Esophagus squamous epithelium (tissue), 4 donors: ENCODE measurements around the gene ADGRG1.

Source experiments
- POLR2A ChIP-seq, 4 donors: fragments of 450-650 bp; IDR thresholded peaks; one replicate each; pipeline ENCODE4 v1.6.1; 2017; ENCODE audit warnings: antibody characterized with exemption in 4 of 4, mild to moderate bottlenecking in 4 of 4, moderate library complexity in 3 of 4
- TF ChIP-seq, protein P1 (sequence below), 6 experiments: fragments of 450-650 bp in 4 of 6; fragments of 200-600 bp in 2 of 6; sonication (generic) in 2 of 6; IDR thresholded peaks; one replicate each; pipeline ENCODE4 v1.5.1; 2016 to 2019; ENCODE audit warnings: antibody characterized with exemption in 6 of 6, mild to moderate bottlenecking in 4 of 6, moderate library complexity in 4 of 6

DNA sequence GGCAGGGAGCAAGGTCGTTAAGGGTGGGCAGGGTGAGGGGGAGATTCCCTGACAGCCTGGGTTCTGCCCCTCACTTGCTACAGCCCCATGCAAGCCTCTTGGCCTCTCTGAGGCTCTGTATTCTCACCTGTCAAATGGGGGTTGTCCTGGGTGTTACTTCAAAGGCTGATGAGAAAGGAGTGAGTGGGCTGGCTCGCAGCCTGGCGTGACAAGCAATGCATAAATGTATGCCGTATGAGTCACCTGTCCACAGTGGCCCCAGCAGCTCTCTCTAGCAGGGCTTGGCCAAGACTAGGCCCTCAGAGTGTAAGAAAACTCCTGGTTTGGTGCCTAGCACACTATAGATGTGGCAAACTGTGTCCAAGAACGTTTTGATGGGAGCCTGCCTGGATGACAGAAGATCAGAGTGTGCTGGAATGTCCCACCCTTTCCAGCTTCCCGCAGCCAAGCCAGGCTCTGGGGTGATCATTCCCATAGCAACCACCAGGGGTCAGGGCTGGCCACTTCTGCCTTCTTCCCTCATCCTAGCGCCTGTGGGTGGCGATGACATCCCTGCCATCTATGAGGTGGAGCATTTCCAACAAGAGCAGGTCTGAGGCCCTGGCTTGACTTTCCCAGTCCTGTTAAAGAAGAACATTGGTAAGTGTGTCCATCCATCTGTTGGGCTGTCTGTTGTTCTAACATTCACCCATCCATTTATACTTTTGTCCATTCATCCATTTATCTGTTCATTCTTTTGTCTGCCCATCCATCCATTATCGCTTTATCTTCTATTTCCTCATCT is 37.2 kb upstream of the ADGRG1 start:
- TF ChIP-seq, protein P1, sequence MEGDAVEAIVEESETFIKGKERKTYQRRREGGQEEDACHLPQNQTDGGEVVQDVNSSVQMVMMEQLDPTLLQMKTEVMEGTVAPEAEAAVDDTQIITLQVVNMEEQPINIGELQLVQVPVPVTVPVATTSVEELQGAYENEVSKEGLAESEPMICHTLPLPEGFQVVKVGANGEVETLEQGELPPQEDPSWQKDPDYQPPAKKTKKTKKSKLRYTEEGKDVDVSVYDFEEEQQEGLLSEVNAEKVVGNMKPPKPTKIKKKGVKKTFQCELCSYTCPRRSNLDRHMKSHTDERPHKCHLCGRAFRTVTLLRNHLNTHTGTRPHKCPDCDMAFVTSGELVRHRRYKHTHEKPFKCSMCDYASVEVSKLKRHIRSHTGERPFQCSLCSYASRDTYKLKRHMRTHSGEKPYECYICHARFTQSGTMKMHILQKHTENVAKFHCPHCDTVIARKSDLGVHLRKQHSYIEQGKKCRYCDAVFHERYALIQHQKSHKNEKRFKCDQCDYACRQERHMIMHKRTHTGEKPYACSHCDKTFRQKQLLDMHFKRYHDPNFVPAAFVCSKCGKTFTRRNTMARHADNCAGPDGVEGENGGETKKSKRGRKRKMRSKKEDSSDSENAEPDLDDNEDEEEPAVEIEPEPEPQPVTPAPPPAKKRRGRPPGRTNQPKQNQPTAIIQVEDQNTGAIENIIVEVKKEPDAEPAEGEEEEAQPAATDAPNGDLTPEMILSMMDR (IDR thresholded peaks at IDR 0.05): peak; percentile 67 to 95 (median 90)
- no peak for TF ChIP-seq POLR2A (IDR thresholded peaks at IDR 0.05)
